Caco-2 (cell line): ENCODE results near the gene XIRP1. TPM values are rescaled to one million over a fixed set of nuclear protein-coding genes. Genes with fewer than 3 reads are reported as not detected.
"Not testable (repeated sequence)": the region's sequence is repeated elsewhere in the genome, so short reads cannot be mapped to it uniquely, and the experiment has no call there.

Experiments used
- BruUV-seq: library from RNA; stranded (reverse); fragments of 400-500 nt; replicated peaks from 2 replicates; lab custom pipeline; 2021; lab: Mats Ljungman, UMichigan
- CTCF ChIA-PET: fragments of 300-600 bp; sonication (Branson Sonifier 250); formaldehyde crosslinking; loops from one replicate; lab custom pipeline; 2022; ENCODE audit warnings: antibody characterized with exemption; lab: Charles Lee
- POLR2A ChIA-PET: fragments of 300-600 bp; sonication (Branson Sonifier 250); formaldehyde crosslinking; loops from one replicate; lab custom pipeline; 2022; ENCODE audit warnings: antibody characterized with exemption; lab: Charles Lee
- DNase-seq, 2 experiments: peaks; one replicate each; pipeline versions ENCODE4 v3.0.0 to v3.0.0-alpha.2; 2020 to 2022
- H3K27me3 ChIP-seq: replicated peaks from 2 replicates; pipeline ENCODE4 v1.6.0; 2011; ENCODE audit warnings: low read length; ENCODE audit not compliant: control insufficient read depth, insufficient read depth
- H3K36me3 ChIP-seq: 2 replicates; pipeline ENCODE4 v1.5.1; 2011; ENCODE audit warnings: low read length; ENCODE audit not compliant: control insufficient read depth, insufficient read depth
- H3K4me1 ChIP-seq: fragments of 250-450 bp; sonication (Bioruptor Pico); 2 replicates; pipeline ENCODE4 v1.5.1; 2020; ENCODE audit warnings: mild to moderate bottlenecking
- H3K4me3 ChIP-seq: 2 replicates; pipeline ENCODE4 v1.5.1; 2011; ENCODE audit warnings: low read depth, mild to moderate bottlenecking, control low read depth, low read length
- H3K9me3 ChIP-seq: fragments of 250-450 bp; sonication (Bioruptor Pico); 2 replicates; pipeline ENCODE4 v1.5.1; 2020; ENCODE audit warnings: mild to moderate bottlenecking, moderate library complexity
- H3K27ac Mint-ChIP-seq: one replicate; pipeline ENCODE4 v1.8.0; 2022; ENCODE audit warnings: mixed read lengths; ENCODE audit not compliant: unreplicated experiment
- H3K27me3 Mint-ChIP-seq: one replicate; pipeline ENCODE4 v1.8.0; 2022; ENCODE audit warnings: mixed read lengths; ENCODE audit not compliant: insufficient read depth, unreplicated experiment
- H3K36me3 Mint-ChIP-seq: one replicate; pipeline ENCODE4 v1.8.0; 2022; ENCODE audit warnings: mild to moderate bottlenecking, mixed read lengths; ENCODE audit not compliant: insufficient read depth, unreplicated experiment
- H3K4me1 Mint-ChIP-seq: one replicate; pipeline ENCODE4 v1.8.0; 2022; ENCODE audit warnings: low read depth, mixed read lengths; ENCODE audit not compliant: unreplicated experiment
- H3K4me3 Mint-ChIP-seq: one replicate; pipeline ENCODE4 v1.8.0; 2022; ENCODE audit warnings: mild to moderate bottlenecking, moderate library complexity, mixed read lengths; ENCODE audit not compliant: unreplicated experiment
- H3K9me3 Mint-ChIP-seq: one replicate; pipeline ENCODE4 v1.8.0; 2022; ENCODE audit warnings: mixed read lengths; ENCODE audit not compliant: unreplicated experiment
- CTCF ChIP-seq, 2 experiments: fragments of 200-600 bp in 1 of 2; IDR thresholded peaks; 1 replicate in 1 of 2; 2 replicates in 1 of 2; pipeline versions ENCODE4 v1.5.1 to v1.8.0; 2011 to 2022; ENCODE audit warnings: antibody characterized with exemption in 1 of 2, control low read depth in 1 of 2, inconsistent platforms in 1 of 2, low read depth in 1 of 2, low read length in 1 of 2, mild to moderate bottlenecking in 1 of 2, moderate library complexity in 1 of 2; ENCODE audit not compliant: insufficient read depth in 1 of 2, severe bottlenecking in 1 of 2, unreplicated experiment in 1 of 2
- intact Hi-C: fragments of 100-400 bp; cut with micrococcal nuclease; formaldehyde crosslinking; loops from one replicate; pipeline ENCODE4 v1.10.0; 2022; ENCODE audit not compliant: unreplicated experiment
- total RNA-seq: library from RNA; stranded (reverse); gene quantifications from 2 replicates; pipeline ENCODE4 v1.2.3, GENCODE V29; 2022

The XIRP1 gene
- total RNA-seq, 1 experiment from 2014 or later = not detected

GRCh38 chr3:39171860-39172259 is 20.5 kb downstream of the XIRP1 start:
- no peak for TF ChIP-seq CTCF (IDR thresholded peaks at IDR 0.05; ENCODE audit: insufficient read depth in 1 of 2, low read depth in 1 of 2, low read length in 1 of 2, severe bottlenecking in 1 of 2, unreplicated experiment in 1 of 2)
- DNase-seq = no peak
- Mint-ChIP-seq H3K9me3 (peaks cover 9% of the 10 kb centered on the region), H3K4me1 (peaks cover 25% of the 10 kb centered on the region), H3K27me3 (no peaks in the 10 kb centered on the region), H3K4me3 (no peak overlapping the region), H3K36me3 (peaks cover 4% of the 10 kb centered on the region), H3K27ac (no peak overlapping the region)
- no TSS peak for BruUV-seq
- Histone ChIP-seq H3K9me3 (no peaks in the 10 kb centered on the region), H3K4me1 (peaks cover 4% of the 10 kb centered on the region), H3K4me3 (no peak overlapping the region), H3K27me3 (no peaks in the 10 kb centered on the region), H3K36me3 (no peaks in the 10 kb centered on the region)
- intact Hi-C loops = no loop called here
- ChIA-PET POLR2A (no interaction called here), CTCF (interaction anchor here (2.1 kb wide), 1 partner anchor 116 kb away, joined by 10 read pairs; no protein-coding TSS in a partner anchor)

GRCh38 chr3:39170877-39171276 is 21.5 kb downstream of the XIRP1 start:
- peaks cover 17% of the 10 kb centered on the region for H3K4me1 Mint-ChIP-seq
- BruUV-seq, H3K36me3 ChIP-seq, H3K27ac Mint-ChIP-seq, H3K4me3 ChIP-seq, CTCF ChIA-PET, H3K4me3 Mint-ChIP-seq, DNase-seq, H3K4me1 ChIP-seq, H3K9me3 Mint-ChIP-seq, H3K27me3 ChIP-seq, H3K36me3 Mint-ChIP-seq, POLR2A ChIA-PET, H3K27me3 Mint-ChIP-seq, H3K9me3 ChIP-seq, intact Hi-C loops: not testable (repeated sequence)

GRCh38 chr3:39170461-39170860 is 21.9 kb downstream of the XIRP1 start:
- intact Hi-C loops = no loop called here
- Mint-ChIP-seq H3K9me3 (peaks cover 9% of the 10 kb centered on the region), H3K27me3 (no peaks in the 10 kb centered on the region), H3K4me3 (no peak overlapping the region), H3K36me3 (peaks cover 4% of the 10 kb centered on the region), H3K4me1 (peaks cover 14% of the 10 kb centered on the region), H3K27ac (no peak overlapping the region)
- ChIA-PET CTCF (no interaction called here), POLR2A (no interaction called here)
- no peaks in the 10 kb centered on the region for H3K36me3 ChIP-seq
- H3K4me3 ChIP-seq = no peak overlapping the region
- no peak for DNase-seq
- H3K9me3 ChIP-seq = no peaks in the 10 kb centered on the region
- no TSS peak for BruUV-seq
- TF ChIP-seq CTCF (IDR thresholded peaks at IDR 0.05; ENCODE audit: insufficient read depth in 1 of 2, low read depth in 1 of 2, low read length in 1 of 2, severe bottlenecking in 1 of 2, unreplicated experiment in 1 of 2) = no peak
- H3K27me3 ChIP-seq = no peaks in the 10 kb centered on the region
- H3K4me1 ChIP-seq = peaks cover 8% of the 10 kb centered on the region

GRCh38 chr3:39169712-39170111 is 22.7 kb downstream of the XIRP1 start:
- H3K4me1 ChIP-seq = peaks cover 8% of the 10 kb centered on the region
- CTCF ChIA-PET = no interaction called here
- Mint-ChIP-seq H3K27ac (no peak overlapping the region), H3K9me3 (peaks cover 4% of the 10 kb centered on the region), H3K27me3 (no peaks in the 10 kb centered on the region), H3K4me1 (peaks cover 10% of the 10 kb centered on the region), H3K36me3 (peaks cover 2% of the 10 kb centered on the region), H3K4me3 (no peak overlapping the region)
- H3K4me3 ChIP-seq = no peak overlapping the region
- POLR2A ChIA-PET = no interaction called here
- H3K27me3 ChIP-seq = no peaks in the 10 kb centered on the region
- no TSS peak for BruUV-seq
- no peaks in the 10 kb centered on the region for H3K9me3 ChIP-seq
- DNase-seq = no peak
- intact Hi-C loops = loop anchor here (2.0 kb wide), 1 partner anchor 15 kb away; no protein-coding TSS in a partner anchor
- TF ChIP-seq CTCF (IDR thresholded peaks at IDR 0.05; ENCODE audit: insufficient read depth in 1 of 2, low read depth in 1 of 2, low read length in 1 of 2, severe bottlenecking in 1 of 2, unreplicated experiment in 1 of 2) = no peak
- no peaks in the 10 kb centered on the region for H3K36me3 ChIP-seq
